Measurements from ENCODE around the gene HRNR. TPM values are rescaled to one million over a fixed set of nuclear protein-coding genes. Genes with fewer than 3 reads are reported as not detected.
"Not testable (repeated sequence)": the region's sequence is repeated elsewhere in the genome, so short reads cannot be mapped to it uniquely, and the experiment has no call there.

Gene HRNR
- polyA plus RNA-seq (2013, experiment 1 of 2), result not detected
- polyA plus RNA-seq (2013, experiment 2 of 2), result not detected

DNA sequence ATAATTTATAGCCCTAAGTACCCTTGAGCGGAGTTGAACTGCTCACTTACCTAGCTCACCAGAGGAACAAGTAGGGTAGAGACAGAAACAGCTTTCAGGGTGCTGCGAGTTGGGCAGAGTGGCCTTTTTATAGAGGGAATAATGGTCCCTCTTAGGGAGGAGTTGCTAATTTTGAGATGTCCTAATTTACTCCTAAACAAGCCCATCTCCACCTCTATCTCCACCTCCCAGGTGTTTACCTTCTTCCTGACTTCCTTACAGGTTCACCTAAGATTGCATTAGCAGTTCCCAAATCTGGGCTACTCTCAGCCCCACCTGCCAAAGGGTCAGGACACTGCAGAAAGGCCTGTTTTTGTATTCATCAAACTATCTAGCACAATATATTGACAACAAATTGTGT lies at the start of gene HRNR:
TSS of gene HRNR (minus strand) at position 101 of the 400 bp plus-strand sequence. CDS start 940 bp downstream, outside the sequence.
- DNase-seq (ENCODE audit: low spot score), result no peak
- Histone ChIP-seq H3K9me3 (replicated peaks in 1 of 2; ENCODE audit: control insufficient read depth in 2 of 2, insufficient read depth in 1 of 2, low read depth in 1 of 2, low read length in 2 of 2) (peaks cover 0 to 19% of the 10 kb centered on the region in 2 donors), H3K27ac (replicated peaks; ENCODE audit: low read length) (no peak within 1 kb of the TSS), H2AFZ (ENCODE audit: low read length) (no peak within 1 kb of the TSS), H3K4me2 (ENCODE audit: insufficient read depth, low read length, poor library complexity, severe bottlenecking) (no peak within 1 kb of the TSS), H2AK5ac (ENCODE audit: low read depth, low read length) (no peak within 1 kb of the TSS), H4K8ac (ENCODE audit: low read depth, low read length) (no peak within 1 kb of the TSS), H3K27me3 (ENCODE audit: control insufficient read depth in 3 of 3, insufficient read depth in 3 of 3, low read depth in 1 of 3, low read length in 3 of 3) (no peaks in the 10 kb centered on the region), H2BK12ac (ENCODE audit: low read length) (no peak within 1 kb of the TSS), H3K4me1 (ENCODE audit: control insufficient read depth in 2 of 2, insufficient read depth in 1 of 2, low read depth in 1 of 2, low read length in 2 of 2) (no peaks in the 10 kb centered on the region), H3K23ac (ENCODE audit: low read depth, low read length, poor library complexity) (no peak within 1 kb of the TSS), H4K91ac (ENCODE audit: low read depth, low read length, poor library complexity) (no peak within 1 kb of the TSS), H3K4me3 (ENCODE audit: low read length in 2 of 2) (no peak within 1 kb of the TSS), H3K4ac (ENCODE audit: low read length) (no peak within 1 kb of the TSS), H3K9ac (ENCODE audit: low read depth, low read length, poor library complexity) (no peak within 1 kb of the TSS), H2BK5ac (ENCODE audit: low read length) (no peak within 1 kb of the TSS), H3K79me1 (ENCODE audit: low read depth, low read length) (no peaks in the 10 kb centered on the region), H3K18ac (ENCODE audit: low read length) (no peak within 1 kb of the TSS), H2BK15ac (ENCODE audit: low read length) (no peak within 1 kb of the TSS), H3K36me3 (replicated peaks in 1 of 2; ENCODE audit: control insufficient read depth in 2 of 2, insufficient read depth in 2 of 2, low read length in 2 of 2) (no peaks in the 10 kb centered on the region), H3K14ac (ENCODE audit: low read length) (no peak within 1 kb of the TSS), H2BK120ac (ENCODE audit: low read depth, low read length) (no peak within 1 kb of the TSS)
- no CpG with 5 or more reads among the region's 2 CpGs for WGBS, 2 donors (ENCODE audit: extremely low coverage in 2 of 2, insufficient read length in 2 of 2, insufficient replicate concordance in 1 of 2)

DNA sequence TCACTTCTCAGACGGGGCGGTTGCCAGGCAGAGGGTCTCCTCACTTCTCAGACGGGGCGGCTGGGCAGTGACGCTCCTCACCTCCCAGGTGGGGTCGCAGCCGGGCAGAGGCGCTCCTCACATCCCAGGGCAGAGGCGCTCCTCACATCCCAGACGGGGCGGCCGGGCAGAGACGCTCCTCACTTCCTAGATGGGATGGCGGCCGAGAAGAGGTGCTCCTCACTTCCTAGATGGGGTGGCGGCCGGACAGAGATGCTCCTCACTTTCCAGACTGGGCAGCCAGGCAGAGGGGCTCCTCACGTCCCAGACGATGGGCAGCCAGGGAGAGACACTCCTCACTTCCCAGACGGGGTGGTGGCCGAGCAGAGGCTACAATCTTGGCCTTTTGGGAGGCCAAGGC lies 32.4 kb upstream of the HRNR start:
- H3K4me1 ChIP-seq (ENCODE audit: control insufficient read depth in 2 of 2, insufficient read depth in 1 of 2, low read depth in 1 of 2, low read length in 2 of 2); H3K4ac ChIP-seq (ENCODE audit: low read length); H4K8ac ChIP-seq (ENCODE audit: low read depth, low read length); H3K23ac ChIP-seq (ENCODE audit: low read depth, low read length, poor library complexity); H3K4me3 ChIP-seq (ENCODE audit: low read length in 2 of 2); H2AK5ac ChIP-seq (ENCODE audit: low read depth, low read length); H4K91ac ChIP-seq (ENCODE audit: low read depth, low read length, poor library complexity); H3K79me1 ChIP-seq (ENCODE audit: low read depth, low read length); H3K9ac ChIP-seq (ENCODE audit: low read depth, low read length, poor library complexity); H2AFZ ChIP-seq (ENCODE audit: low read length); DNase-seq (ENCODE audit: low spot score); H2BK5ac ChIP-seq (ENCODE audit: low read length); H3K18ac ChIP-seq (ENCODE audit: low read length); H2BK120ac ChIP-seq (ENCODE audit: low read depth, low read length); H3K36me3 ChIP-seq (replicated peaks in 1 of 2; ENCODE audit: control insufficient read depth in 2 of 2, insufficient read depth in 2 of 2, low read length in 2 of 2); H2BK12ac ChIP-seq (ENCODE audit: low read length); H3K27ac ChIP-seq (replicated peaks; ENCODE audit: low read length); H2BK15ac ChIP-seq (ENCODE audit: low read length); H3K27me3 ChIP-seq (ENCODE audit: control insufficient read depth in 3 of 3, insufficient read depth in 3 of 3, low read depth in 1 of 3, low read length in 3 of 3); H3K14ac ChIP-seq (ENCODE audit: low read length); H3K4me2 ChIP-seq (ENCODE audit: insufficient read depth, low read length, poor library complexity, severe bottlenecking): not testable (repeated sequence)
- peaks cover 0 to 13% of the 10 kb centered on the region in 2 donors for H3K9me3 ChIP-seq (replicated peaks in 1 of 2; ENCODE audit: control insufficient read depth in 2 of 2, insufficient read depth in 1 of 2, low read depth in 1 of 2, low read length in 2 of 2)
- WGBS, 2 donors (ENCODE audit: extremely low coverage in 2 of 2, insufficient read length in 2 of 2, insufficient replicate concordance in 1 of 2), result no CpG with 5 or more reads among the region's 21 CpGs

DNA sequence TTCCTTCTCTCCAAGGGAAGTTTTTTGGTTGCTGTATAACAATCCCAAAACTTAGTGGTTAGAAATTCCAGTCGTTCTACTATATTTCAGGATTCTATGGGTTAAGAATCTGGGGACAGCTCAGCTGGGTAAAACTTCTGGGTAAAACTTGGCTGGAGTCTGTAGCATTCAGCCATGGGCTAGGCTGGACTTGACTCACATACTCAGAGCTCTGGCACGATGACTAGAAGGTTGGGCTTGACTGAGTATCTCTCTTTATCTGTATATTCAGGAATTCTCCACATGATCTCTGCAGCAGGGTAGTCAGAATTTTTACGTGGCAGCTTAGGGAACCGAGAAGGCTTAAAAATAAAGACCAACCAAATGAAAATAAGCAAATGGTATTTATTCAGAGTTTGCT lies 28.2 kb upstream of the HRNR start:
- Histone ChIP-seq H3K27ac (replicated peaks; ENCODE audit: low read length) (no peak overlapping the region), H4K91ac (ENCODE audit: low read depth, low read length, poor library complexity) (no peak overlapping the region), H4K8ac (ENCODE audit: low read depth, low read length) (no peak overlapping the region), H3K36me3 (replicated peaks in 1 of 2; ENCODE audit: control insufficient read depth in 2 of 2, insufficient read depth in 2 of 2, low read length in 2 of 2) (no peaks in the 10 kb centered on the region), H3K79me1 (ENCODE audit: low read depth, low read length) (no peaks in the 10 kb centered on the region), H3K9me3 (replicated peaks in 1 of 2; ENCODE audit: control insufficient read depth in 2 of 2, insufficient read depth in 1 of 2, low read depth in 1 of 2, low read length in 2 of 2) (peaks cover 0 to 11% of the 10 kb centered on the region in 2 donors), H2BK120ac (ENCODE audit: low read depth, low read length) (no peak overlapping the region), H2BK12ac (ENCODE audit: low read length) (no peak overlapping the region), H3K27me3 (ENCODE audit: control insufficient read depth in 3 of 3, insufficient read depth in 3 of 3, low read depth in 1 of 3, low read length in 3 of 3) (no peaks in the 10 kb centered on the region), H3K4ac (ENCODE audit: low read length) (no peak overlapping the region), H3K18ac (ENCODE audit: low read length) (no peak overlapping the region), H2BK5ac (ENCODE audit: low read length) (no peak overlapping the region), H3K4me2 (ENCODE audit: insufficient read depth, low read length, poor library complexity, severe bottlenecking) (no peak overlapping the region), H3K9ac (ENCODE audit: low read depth, low read length, poor library complexity) (no peak overlapping the region), H2BK15ac (ENCODE audit: low read length) (no peak overlapping the region), H3K14ac (ENCODE audit: low read length) (no peak overlapping the region), H3K4me3 (ENCODE audit: low read length in 2 of 2) (no peak overlapping the region), H3K4me1 (ENCODE audit: control insufficient read depth in 2 of 2, insufficient read depth in 1 of 2, low read depth in 1 of 2, low read length in 2 of 2) (no peaks in the 10 kb centered on the region), H2AFZ (ENCODE audit: low read length) (no peak overlapping the region), H2AK5ac (ENCODE audit: low read depth, low read length) (no peak overlapping the region), H3K23ac (ENCODE audit: low read depth, low read length, poor library complexity) (no peak overlapping the region)
- WGBS, 2 donors (ENCODE audit: extremely low coverage in 2 of 2, insufficient read length in 2 of 2, insufficient replicate concordance in 1 of 2), result no CpG with 5 or more reads among the region's 4 CpGs
- no peak for DNase-seq (ENCODE audit: low spot score)

- H3K14ac ChIP-seq (ENCODE audit: low read length), result no peak overlapping the region
- WGBS, 2 donors (ENCODE audit: extremely low coverage in 2 of 2, insufficient read length in 2 of 2, insufficient replicate concordance in 1 of 2), result no CpG with 5 or more reads among the region's 2 CpGs
- no peak overlapping the region for H3K4me2 ChIP-seq (ENCODE audit: insufficient read depth, low read length, poor library complexity, severe bottlenecking)
- H3K9ac ChIP-seq (ENCODE audit: low read depth, low read length, poor library complexity), result no peak overlapping the region
- H2BK15ac ChIP-seq (ENCODE audit: low read length), result no peak overlapping the region
- no peak for DNase-seq (ENCODE audit: low spot score)
- no peak overlapping the region for H4K8ac ChIP-seq (ENCODE audit: low read depth, low read length)
- no peaks in the 10 kb centered on the region for H3K27me3 ChIP-seq (ENCODE audit: control insufficient read depth in 3 of 3, insufficient read depth in 3 of 3, low read depth in 1 of 3, low read length in 3 of 3)
- H3K9me3 ChIP-seq (replicated peaks in 1 of 2; ENCODE audit: control insufficient read depth in 2 of 2, insufficient read depth in 1 of 2, low read depth in 1 of 2, low read length in 2 of 2), result peaks cover 0 to 13% of the 10 kb centered on the region in 2 donors
- H3K27ac ChIP-seq (replicated peaks; ENCODE audit: low read length), result no peak overlapping the region
- no peak overlapping the region for H3K23ac ChIP-seq (ENCODE audit: low read depth, low read length, poor library complexity)
- no peak overlapping the region for H2AK5ac ChIP-seq (ENCODE audit: low read depth, low read length)
- no peak overlapping the region for H3K4me3 ChIP-seq (ENCODE audit: low read length in 2 of 2)
- no peak overlapping the region for H3K18ac ChIP-seq (ENCODE audit: low read length)
- no peak overlapping the region for H2BK120ac ChIP-seq (ENCODE audit: low read depth, low read length)
- no peak overlapping the region for H2AFZ ChIP-seq (ENCODE audit: low read length)
- H2BK12ac ChIP-seq (ENCODE audit: low read length), result no peak overlapping the region
- no peak overlapping the region for H4K91ac ChIP-seq (ENCODE audit: low read depth, low read length, poor library complexity)
- H2BK5ac ChIP-seq (ENCODE audit: low read length), result no peak overlapping the region
- H3K4me1 ChIP-seq (ENCODE audit: control insufficient read depth in 2 of 2, insufficient read depth in 1 of 2, low read depth in 1 of 2, low read length in 2 of 2), result no peaks in the 10 kb centered on the region
- no peaks in the 10 kb centered on the region for H3K79me1 ChIP-seq (ENCODE audit: low read depth, low read length)
- H3K4ac ChIP-seq (ENCODE audit: low read length), result no peak overlapping the region
- H3K36me3 ChIP-seq (replicated peaks in 1 of 2; ENCODE audit: control insufficient read depth in 2 of 2, insufficient read depth in 2 of 2, low read length in 2 of 2), result no peaks in the 10 kb centered on the region
These were observed 27.4 kb upstream of the HRNR start for GRCh38 chr1:152251391-152251790.
